HCT116 (cell line): ENCODE data around the gene CAMK2N2.
A peak's percentile ranks its signal among the peaks of the same experiment; 100 is the strongest.

Experiments
- EGR1 ChIP-seq: IDR thresholded peaks from 2 replicates; pipeline ENCODE4 v1.6.1; 2012; ENCODE audit warnings: low read depth
- ELF1 ChIP-seq: IDR thresholded peaks from 2 replicates; pipeline ENCODE4 v1.6.1; 2012; ENCODE audit warnings: low read depth, borderline replicate concordance
- EZH2 ChIP-seq: fragments of 200-600 bp; sonication (generic); IDR thresholded peaks from 2 replicates; pipeline ENCODE4 v1.6.1; 2017; ENCODE audit warnings: antibody characterized with exemption, mixed run types
- EZH2phosphoT487 ChIP-seq: fragments of 200-600 bp; IDR thresholded peaks from 2 replicates; pipeline ENCODE4 v1.6.1; 2018; ENCODE audit warnings: antibody characterized with exemption, borderline replicate concordance
- JUND ChIP-seq: IDR thresholded peaks from 2 replicates; pipeline ENCODE4 v1.6.1; 2012
- POLR2A ChIP-seq: IDR thresholded peaks from 2 replicates; pipeline ENCODE4 v1.7.0; 2011; ENCODE audit warnings: borderline replicate concordance; ENCODE audit not compliant: insufficient read depth, insufficient read length; ENCODE audit errors: extremely low read depth
- POLR2AphosphoS5 ChIP-seq: IDR thresholded peaks from 2 replicates; pipeline ENCODE4 v1.6.1; 2011; ENCODE audit warnings: mild to moderate bottlenecking, low read depth, low read length, moderate library complexity
- RAD21 ChIP-seq: IDR thresholded peaks from 2 replicates; pipeline ENCODE4 v1.6.1; 2012; ENCODE audit warnings: low read depth, mild to moderate bottlenecking
- SIN3A ChIP-seq: IDR thresholded peaks from 2 replicates; pipeline ENCODE4 v1.6.1; 2012; ENCODE audit warnings: low read depth
- SRF ChIP-seq: IDR thresholded peaks from 2 replicates; pipeline ENCODE4 v1.6.1; 2012; ENCODE audit warnings: low read depth
- TF ChIP-seq, protein P1 (sequence below), 3 experiments: fragments of 200-600 bp in 1 of 3; sonication (generic) in 1 of 3; IDR thresholded peaks in 2 of 3; conservative IDR thresholded peaks in 1 of 3; 2 replicates each; pipeline ENCODE4 v1.5.1; 2012 to 2017; ENCODE audit warnings: low read depth in 2 of 3, low read length in 2 of 3, antibody characterized with exemption in 1 of 3, borderline replicate concordance in 1 of 3, control low read depth in 1 of 3, mild to moderate bottlenecking in 1 of 3, mixed read lengths in 1 of 3, mixed run types in 1 of 3, moderate library complexity in 1 of 3; ENCODE audit not compliant: insufficient read depth in 1 of 3
- TF ChIP-seq, protein P2 (sequence below): IDR thresholded peaks from 2 replicates; pipeline ENCODE4 v1.6.1; 2012
- TF ChIP-seq, protein P3 (sequence below): IDR thresholded peaks from 2 replicates; pipeline ENCODE4 v1.6.1; 2012; ENCODE audit warnings: low read depth
- TF ChIP-seq, protein P4 (sequence below): IDR thresholded peaks from 2 replicates; pipeline ENCODE4 v1.6.1; 2011; ENCODE audit warnings: mild to moderate bottlenecking, low read length, moderate library complexity; ENCODE audit not compliant: insufficient replicate concordance; ENCODE audit errors: extremely low read depth

DNA sequence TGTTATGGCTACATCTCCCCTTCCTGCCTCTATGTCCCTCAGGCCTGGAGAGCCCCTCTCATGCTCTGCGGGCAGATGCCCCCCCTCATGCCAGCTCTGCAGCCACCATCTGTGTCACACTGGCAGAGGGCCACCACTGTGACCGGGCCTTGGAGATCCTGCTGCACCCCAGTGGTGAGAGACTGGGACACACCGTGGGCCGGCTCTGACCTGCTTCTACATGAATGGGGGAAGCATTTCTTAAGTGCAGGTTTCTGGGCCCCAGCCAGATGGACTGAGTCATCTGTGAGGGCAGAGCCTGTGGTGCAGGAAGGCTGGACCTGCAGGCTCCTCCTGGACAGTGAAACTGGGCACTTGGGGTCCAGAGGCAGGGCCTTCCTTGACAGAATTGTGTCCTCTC, 27.1 kb downstream of the CAMK2N2 start:
- TF ChIP-seq EZH2, result no peak
- TF ChIP-seq EGR1, result no peak
- TF ChIP-seq, protein P1, sequence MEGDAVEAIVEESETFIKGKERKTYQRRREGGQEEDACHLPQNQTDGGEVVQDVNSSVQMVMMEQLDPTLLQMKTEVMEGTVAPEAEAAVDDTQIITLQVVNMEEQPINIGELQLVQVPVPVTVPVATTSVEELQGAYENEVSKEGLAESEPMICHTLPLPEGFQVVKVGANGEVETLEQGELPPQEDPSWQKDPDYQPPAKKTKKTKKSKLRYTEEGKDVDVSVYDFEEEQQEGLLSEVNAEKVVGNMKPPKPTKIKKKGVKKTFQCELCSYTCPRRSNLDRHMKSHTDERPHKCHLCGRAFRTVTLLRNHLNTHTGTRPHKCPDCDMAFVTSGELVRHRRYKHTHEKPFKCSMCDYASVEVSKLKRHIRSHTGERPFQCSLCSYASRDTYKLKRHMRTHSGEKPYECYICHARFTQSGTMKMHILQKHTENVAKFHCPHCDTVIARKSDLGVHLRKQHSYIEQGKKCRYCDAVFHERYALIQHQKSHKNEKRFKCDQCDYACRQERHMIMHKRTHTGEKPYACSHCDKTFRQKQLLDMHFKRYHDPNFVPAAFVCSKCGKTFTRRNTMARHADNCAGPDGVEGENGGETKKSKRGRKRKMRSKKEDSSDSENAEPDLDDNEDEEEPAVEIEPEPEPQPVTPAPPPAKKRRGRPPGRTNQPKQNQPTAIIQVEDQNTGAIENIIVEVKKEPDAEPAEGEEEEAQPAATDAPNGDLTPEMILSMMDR (IDR thresholded peaks at IDR 0.05 in 2 of 3, conservative IDR thresholded peaks at IDR 0.05 in 1 of 3; ENCODE audit: borderline replicate concordance in 1 of 3, insufficient read depth in 1 of 3, low read depth in 2 of 3, low read length in 2 of 3), result peak; percentile 35 to 47 (median 43); a peak in 5 of 6 replicates
- no peak for TF ChIP-seq ELF1
- peak; percentile 54 for TF ChIP-seq RAD21
- TF ChIP-seq POLR2A, result no peak
- TF ChIP-seq EZH2phosphoT487, result no peak
- TF ChIP-seq, protein P2, sequence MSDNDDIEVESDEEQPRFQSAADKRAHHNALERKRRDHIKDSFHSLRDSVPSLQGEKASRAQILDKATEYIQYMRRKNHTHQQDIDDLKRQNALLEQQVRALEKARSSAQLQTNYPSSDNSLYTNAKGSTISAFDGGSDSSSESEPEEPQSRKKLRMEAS, result no peak; the same call in 1 of the 2 replicates
- TF ChIP-seq POLR2AphosphoS5, result peak; percentile 73
- TF ChIP-seq, protein P3, sequence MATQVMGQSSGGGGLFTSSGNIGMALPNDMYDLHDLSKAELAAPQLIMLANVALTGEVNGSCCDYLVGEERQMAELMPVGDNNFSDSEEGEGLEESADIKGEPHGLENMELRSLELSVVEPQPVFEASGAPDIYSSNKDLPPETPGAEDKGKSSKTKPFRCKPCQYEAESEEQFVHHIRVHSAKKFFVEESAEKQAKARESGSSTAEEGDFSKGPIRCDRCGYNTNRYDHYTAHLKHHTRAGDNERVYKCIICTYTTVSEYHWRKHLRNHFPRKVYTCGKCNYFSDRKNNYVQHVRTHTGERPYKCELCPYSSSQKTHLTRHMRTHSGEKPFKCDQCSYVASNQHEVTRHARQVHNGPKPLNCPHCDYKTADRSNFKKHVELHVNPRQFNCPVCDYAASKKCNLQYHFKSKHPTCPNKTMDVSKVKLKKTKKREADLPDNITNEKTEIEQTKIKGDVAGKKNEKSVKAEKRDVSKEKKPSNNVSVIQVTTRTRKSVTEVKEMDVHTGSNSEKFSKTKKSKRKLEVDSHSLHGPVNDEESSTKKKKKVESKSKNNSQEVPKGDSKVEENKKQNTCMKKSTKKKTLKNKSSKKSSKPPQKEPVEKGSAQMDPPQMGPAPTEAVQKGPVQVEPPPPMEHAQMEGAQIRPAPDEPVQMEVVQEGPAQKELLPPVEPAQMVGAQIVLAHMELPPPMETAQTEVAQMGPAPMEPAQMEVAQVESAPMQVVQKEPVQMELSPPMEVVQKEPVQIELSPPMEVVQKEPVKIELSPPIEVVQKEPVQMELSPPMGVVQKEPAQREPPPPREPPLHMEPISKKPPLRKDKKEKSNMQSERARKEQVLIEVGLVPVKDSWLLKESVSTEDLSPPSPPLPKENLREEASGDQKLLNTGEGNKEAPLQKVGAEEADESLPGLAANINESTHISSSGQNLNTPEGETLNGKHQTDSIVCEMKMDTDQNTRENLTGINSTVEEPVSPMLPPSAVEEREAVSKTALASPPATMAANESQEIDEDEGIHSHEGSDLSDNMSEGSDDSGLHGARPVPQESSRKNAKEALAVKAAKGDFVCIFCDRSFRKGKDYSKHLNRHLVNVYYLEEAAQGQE, result no peak
- TF ChIP-seq, protein P4, sequence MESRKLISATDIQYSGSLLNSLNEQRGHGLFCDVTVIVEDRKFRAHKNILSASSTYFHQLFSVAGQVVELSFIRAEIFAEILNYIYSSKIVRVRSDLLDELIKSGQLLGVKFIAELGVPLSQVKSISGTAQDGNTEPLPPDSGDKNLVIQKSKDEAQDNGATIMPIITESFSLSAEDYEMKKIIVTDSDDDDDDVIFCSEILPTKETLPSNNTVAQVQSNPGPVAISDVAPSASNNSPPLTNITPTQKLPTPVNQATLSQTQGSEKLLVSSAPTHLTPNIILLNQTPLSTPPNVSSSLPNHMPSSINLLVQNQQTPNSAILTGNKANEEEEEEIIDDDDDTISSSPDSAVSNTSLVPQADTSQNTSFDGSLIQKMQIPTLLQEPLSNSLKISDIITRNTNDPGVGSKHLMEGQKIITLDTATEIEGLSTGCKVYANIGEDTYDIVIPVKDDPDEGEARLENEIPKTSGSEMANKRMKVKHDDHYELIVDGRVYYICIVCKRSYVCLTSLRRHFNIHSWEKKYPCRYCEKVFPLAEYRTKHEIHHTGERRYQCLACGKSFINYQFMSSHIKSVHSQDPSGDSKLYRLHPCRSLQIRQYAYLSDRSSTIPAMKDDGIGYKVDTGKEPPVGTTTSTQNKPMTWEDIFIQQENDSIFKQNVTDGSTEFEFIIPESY, result peak; percentile 60
- no peak for TF ChIP-seq SIN3A
- TF ChIP-seq JUND, result peak; percentile 76
- no peak for TF ChIP-seq SRF
